IMR-90 (cell line): Measurements from ENCODE around the gene GPR171. TPM values are rescaled to one million over a fixed set of nuclear protein-coding genes. Genes with fewer than 3 reads are reported as not detected.
A peak's percentile ranks its signal among the peaks of the same experiment; 100 is the strongest.

Experiments
- ATAC-seq: fragments of 200-7000 bp; cut with Tn5 transposase; 2 replicates; pipeline ENCODE4 v1.9.1; 2020; ENCODE audit warnings: low read depth, mild to moderate bottlenecking, moderate library complexity
- BruUV-seq: library from RNA; stranded (reverse); fragments of 400-500 nt; replicated peaks from 2 replicates; lab custom pipeline; 2021; lab: Mats Ljungman, UMichigan
- CTCF ChIA-PET: fragments of 300-600 bp; formaldehyde crosslinking; extraction: SDS; loops from one replicate; lab custom pipeline; 2021; ENCODE audit warnings: antibody characterized with exemption; lab: Yijun Ruan, JAX
- POLR2A ChIA-PET: fragments of 300-600 bp; sonication (Branson Sonifier 250); formaldehyde crosslinking; loops from one replicate; lab custom pipeline; 2022; ENCODE audit warnings: antibody characterized with exemption; ENCODE audit not compliant: unreplicated experiment; lab: Charles Lee
- DNase-seq: peaks from one replicate; pipeline ENCODE4 v3.0.0; 2013
- H2AFZ ChIP-seq: replicated peaks from 2 replicates; pipeline ENCODE3; 2013; ENCODE audit warnings: low read length, mild to moderate bottlenecking; ENCODE audit not compliant: poor library complexity
- H2AK5ac ChIP-seq: 2 replicates; pipeline ENCODE4 v1.6.1; 2013; ENCODE audit warnings: low read depth, low read length, inconsistent platforms
- H2AK9ac ChIP-seq: replicated peaks from 2 replicates; pipeline ENCODE3; 2013; ENCODE audit warnings: mild to moderate bottlenecking, low read depth, low read length, moderate library complexity; ENCODE audit not compliant: poor library complexity
- H2BK120ac ChIP-seq: 2 replicates; pipeline ENCODE4 v1.6.1; 2013; ENCODE audit warnings: low read depth, low read length, inconsistent platforms
- H2BK15ac ChIP-seq: 3 replicates; pipeline ENCODE4 v1.6.1; 2013; ENCODE audit warnings: low read depth, low read length, inconsistent platforms
- H2BK20ac ChIP-seq: 2 replicates; pipeline ENCODE4 v1.6.1; 2013; ENCODE audit warnings: low read depth, mild to moderate bottlenecking, inconsistent platforms, low read length, moderate library complexity
- H2BK5ac ChIP-seq: 2 replicates; pipeline ENCODE4 v1.6.1; 2013; ENCODE audit warnings: mild to moderate bottlenecking, low read depth, low read length, inconsistent platforms; ENCODE audit not compliant: poor library complexity, severe bottlenecking
- H3K14ac ChIP-seq: replicated peaks from 2 replicates; pipeline ENCODE4 v1.6.1; 2013; ENCODE audit warnings: low read depth, low read length, inconsistent platforms
- H3K18ac ChIP-seq: 2 replicates; pipeline ENCODE4 v1.6.1; 2013; ENCODE audit warnings: low read depth, low read length, control low read depth
- H3K23ac ChIP-seq: 2 replicates; pipeline ENCODE4 v1.6.1; 2013; ENCODE audit warnings: low read depth, low read length, inconsistent platforms
- H3K27ac ChIP-seq: 2 replicates; pipeline ENCODE4 v1.5.1; 2013; ENCODE audit warnings: mild to moderate bottlenecking, control low read depth, low read length; ENCODE audit not compliant: insufficient read depth
- H3K27me3 ChIP-seq: 2 replicates; pipeline ENCODE4 v1.6.1; 2013; ENCODE audit warnings: low read length; ENCODE audit not compliant: control insufficient read depth, insufficient read depth
- H3K36me3 ChIP-seq: 2 replicates; pipeline ENCODE4 v1.6.1; 2013; ENCODE audit warnings: low read length, mixed read lengths; ENCODE audit not compliant: control insufficient read depth, insufficient read depth
- H3K4ac ChIP-seq: 2 replicates; pipeline ENCODE4 v1.6.1; 2013; ENCODE audit warnings: low read depth, low read length, inconsistent platforms
- H3K4me1 ChIP-seq: 2 replicates; pipeline ENCODE4 v1.6.1; 2013; ENCODE audit warnings: low read length, mixed read lengths; ENCODE audit not compliant: control insufficient read depth, insufficient read depth
- H3K4me2 ChIP-seq: 2 replicates; pipeline ENCODE4 v1.6.1; 2013; ENCODE audit warnings: low read depth, mild to moderate bottlenecking, control low read depth, low read length, moderate library complexity
- H3K4me3 ChIP-seq: 2 replicates; pipeline ENCODE4 v1.5.1; 2013; ENCODE audit warnings: low read depth, mild to moderate bottlenecking, control low read depth, low read length, moderate library complexity; ENCODE audit not compliant: insufficient read depth
- H3K56ac ChIP-seq: 2 replicates; pipeline ENCODE4 v1.6.1; 2013; ENCODE audit warnings: low read length, inconsistent platforms; ENCODE audit not compliant: insufficient read depth; ENCODE audit errors: extremely low read depth
- H3K79me1 ChIP-seq, 2 experiments: 2 replicates each; pipeline ENCODE4 v1.6.1; 2013; ENCODE audit warnings: low read length in 2 of 2, inconsistent platforms in 1 of 2, low read depth in 1 of 2
- H3K9ac ChIP-seq: 2 replicates; pipeline ENCODE4 v1.6.1; 2013; ENCODE audit warnings: low read depth, low read length, control low read depth
- H3K9me1 ChIP-seq: 2 replicates; pipeline ENCODE4 v1.6.1; 2013; ENCODE audit warnings: low read length, inconsistent platforms; ENCODE audit not compliant: insufficient read depth
- H3K9me3 ChIP-seq: 2 replicates; pipeline ENCODE4 v1.6.1; 2013; ENCODE audit warnings: low read length; ENCODE audit not compliant: control insufficient read depth, insufficient read depth
- H4K20me1 ChIP-seq: 2 replicates; pipeline ENCODE4 v1.6.1; 2013; ENCODE audit warnings: low read length, inconsistent platforms; ENCODE audit not compliant: insufficient read depth
- H4K5ac ChIP-seq: 2 replicates; pipeline ENCODE4 v1.6.1; 2013; ENCODE audit warnings: mild to moderate bottlenecking, low read depth, low read length, control low read depth
- H4K8ac ChIP-seq, 2 experiments: 2 replicates each; pipeline ENCODE4 v1.6.1; 2013; ENCODE audit warnings: low read depth in 2 of 2, low read length in 2 of 2, control low read depth in 1 of 2, inconsistent platforms in 1 of 2
- H4K91ac ChIP-seq: 2 replicates; pipeline ENCODE4 v1.6.1; 2013; ENCODE audit warnings: low read depth, low read length, inconsistent platforms; ENCODE audit not compliant: insufficient read depth
- BHLHE40 ChIP-seq: fragments of 150-350 bp; IDR thresholded peaks from 2 replicates; pipeline ENCODE4 v1.6.1; 2016; ENCODE audit warnings: mild to moderate bottlenecking, low read depth, low read length
- CEBPB ChIP-seq: IDR thresholded peaks from 2 replicates; pipeline ENCODE4 v1.6.1; 2012; ENCODE audit warnings: low read depth, low read length, improper control_type of control experiment
- CHD1 ChIP-seq: IDR thresholded peaks from 2 replicates; pipeline ENCODE4 v1.6.1; 2012; ENCODE audit warnings: low read depth, low read length, improper control_type of control experiment
- FOS ChIP-seq: fragments of 150-350 bp; IDR thresholded peaks from 2 replicates; pipeline ENCODE4 v1.6.1; 2016; ENCODE audit warnings: low read depth, low read length
- MAFK ChIP-seq: IDR thresholded peaks from 2 replicates; pipeline ENCODE4 v1.6.1; 2012; ENCODE audit warnings: low read depth, low read length, improper control_type of control experiment
- MXI1 ChIP-seq: IDR thresholded peaks from 2 replicates; pipeline ENCODE4 v1.6.1; 2012; ENCODE audit warnings: low read depth, mild to moderate bottlenecking, low read length, moderate library complexity, borderline replicate concordance
- NFE2L2 ChIP-seq: fragments of 150-350 bp; IDR thresholded peaks from 2 replicates; pipeline ENCODE4 v1.6.1; 2016; ENCODE audit warnings: low read depth, mild to moderate bottlenecking, low read length
- POLR2A ChIP-seq: IDR thresholded peaks from 2 replicates; pipeline ENCODE4 v1.6.1; 2012; ENCODE audit warnings: mild to moderate bottlenecking, low read depth, low read length
- RAD21 ChIP-seq: IDR thresholded peaks from 2 replicates; pipeline ENCODE4 v1.6.1; 2012; ENCODE audit warnings: low read length, improper control_type of control experiment
- RCOR1 ChIP-seq: IDR thresholded peaks from 2 replicates; pipeline ENCODE4 v1.6.1; 2012; ENCODE audit warnings: mild to moderate bottlenecking, low read length, improper control_type of control experiment; ENCODE audit not compliant: insufficient replicate concordance
- RFX5 ChIP-seq: IDR thresholded peaks from 2 replicates; pipeline ENCODE4 v1.8.0; 2012; ENCODE audit warnings: low read depth, mild to moderate bottlenecking, low read length, moderate library complexity
- SMC3 ChIP-seq: fragments of 150-350 bp; IDR thresholded peaks from 2 replicates; pipeline ENCODE4 v1.6.1; 2016; ENCODE audit warnings: low read depth, mild to moderate bottlenecking, antibody characterized with exemption, low read length, moderate library complexity
- WGBS, 2 experiments: methylation state at CpG; one replicate each; pipeline versions ENCODE4 v1.1.5 to v1.1.7; 2013; ENCODE audit warnings: missing lambda C conversion rate in 2 of 2; ENCODE audit not compliant: insufficient read length in 1 of 2; ENCODE audit errors: extremely low coverage in 2 of 2; 5-methylcytosine and 5-hydroxymethylcytosine counted together
- dilution Hi-C: fragments of 300-500 bp; cut with HindIII; formaldehyde crosslinking; loops from one replicate; pipeline ENCODE4 v1.14.3; 2018; ENCODE audit warnings: low sequenced_read_pairs; ENCODE audit not compliant: unreplicated experiment
- in situ Hi-C: fragments of 300-500 bp; cut with MboI; formaldehyde crosslinking; loops from 3 replicates; pipeline ENCODE4 v1.14.3; 2019; ENCODE audit warnings: low sequenced_read_pairs, inconsistent platforms, mixed read lengths
- intact Hi-C: fragments of 100-400 bp; cut with micrococcal nuclease; formaldehyde crosslinking; loops from 2 replicates; pipeline ENCODE4 v1.10.0; 2022
- polyA plus RNA-seq, 3 experiments: library from polyadenylated mRNA; depleted of rRNA; stranded (reverse); fragments of >200 nt; gene quantifications; 2 replicates each; pipeline ENCODE4 v1.2.3, GENCODE V29; 2012; ENCODE audit warnings: low replicate concordance in 1 of 3
- total RNA-seq: library from RNA; depleted of rRNA; stranded (reverse); fragments of >200 nt; gene quantifications from 2 replicates; pipeline ENCODE4 v1.2.3, GENCODE V29; 2012
- TF ChIP-seq, protein P1 (sequence below): fragments of 150-350 bp; IDR thresholded peaks from 2 replicates; pipeline ENCODE4 v1.6.1; 2016; ENCODE audit warnings: low read depth, mild to moderate bottlenecking, low read length, moderate library complexity, borderline replicate concordance
- TF ChIP-seq, protein P2 (sequence below): conservative IDR thresholded peaks from 2 replicates; pipeline ENCODE4 v1.5.1; 2012; ENCODE audit warnings: mild to moderate bottlenecking, low read depth, low read length, improper control_type of control experiment

Gene GPR171
- total and polyA plus RNA-seq, 2 of the 4 experiments (the other 2 are of a cell fraction), result not detected

DNA sequence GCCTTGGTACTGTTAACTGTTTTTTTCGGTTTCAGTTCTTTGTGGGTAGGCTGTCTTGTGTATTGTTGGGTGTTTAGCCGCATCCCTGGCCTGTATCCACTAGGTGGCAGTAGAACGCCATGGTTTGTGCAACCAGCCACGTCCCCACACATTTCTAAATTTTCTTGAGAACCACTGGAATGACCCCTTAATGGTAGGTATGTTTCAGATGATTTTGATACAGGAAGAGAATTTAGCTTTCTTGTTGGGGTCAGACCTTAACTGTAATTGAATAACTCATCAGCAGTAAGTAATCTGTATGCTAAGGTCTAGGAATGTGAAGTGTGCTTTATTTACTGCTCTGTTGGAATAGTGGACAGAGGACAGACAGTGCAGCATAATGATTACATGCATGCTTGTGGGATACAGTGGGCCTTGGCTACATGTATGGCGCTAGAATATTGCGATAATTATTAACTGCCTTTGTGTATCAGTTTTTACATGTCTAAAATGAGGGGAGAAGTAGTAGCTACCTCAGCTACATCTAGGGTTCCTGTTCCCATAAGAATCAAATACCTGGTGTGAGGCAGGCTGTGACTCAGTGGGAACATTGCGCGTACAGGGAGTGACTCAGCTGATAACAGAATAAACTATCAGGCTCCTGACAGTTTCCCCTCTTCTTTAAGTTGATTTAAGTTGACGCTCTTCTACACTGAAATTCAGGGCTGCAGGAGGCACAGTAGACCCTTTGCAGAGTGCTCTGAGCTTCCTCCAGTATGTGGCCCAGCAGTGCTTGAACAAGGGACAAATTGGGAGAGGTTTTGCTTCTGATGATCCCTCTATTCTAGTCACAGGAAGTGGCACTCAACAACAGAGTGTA, 25.0 kb upstream of the GPR171 start:
- ChIA-PET POLR2A (no interaction called here), CTCF (interaction anchor here (0.6 to 3.5 kb wide), 16 partner anchors 10 to 609 kb away, joined by 3 to 32 read pairs (median 5); partner anchors contain the start of gene P2RY14)
- peak overlapping the region; percentile 74 for H3K4me2 ChIP-seq
- peak overlapping the region; percentile 43; the same call in 2 of the 3 replicates for H2BK15ac ChIP-seq
- peak; percentile 79 for ATAC-seq
- H3K4me3 ChIP-seq, result no peak overlapping the region
- H3K36me3 ChIP-seq, result no peaks in the 10 kb centered on the region
- H4K8ac ChIP-seq, result peak overlapping the region; percentile 55 to 67; a peak in 3 of 4 replicates
- peaks cover 21% of the 10 kb centered on the region for H3K4me1 ChIP-seq
- peak overlapping the region; percentile 44 for H2AK5ac ChIP-seq
- H3K18ac ChIP-seq, result peak overlapping the region; percentile 78
- H3K14ac ChIP-seq, result peak overlapping the region; percentile 48
- H3K9ac ChIP-seq, result peak overlapping the region; percentile 39; the same call in 1 of the 2 replicates
- H2BK20ac ChIP-seq, result peak overlapping the region; percentile 80
- peaks cover 7% of the 10 kb centered on the region; the same call in 1 of the 2 replicates for H3K9me1 ChIP-seq
- H2BK120ac ChIP-seq, result peak overlapping the region; percentile 75
- peak overlapping the region; percentile 27 for H3K56ac ChIP-seq
- peak overlapping the region; percentile 45 for H2AFZ ChIP-seq
- no CpG with 5 or more reads among the region's 9 CpGs for WGBS, 2 experiments
- H2BK5ac ChIP-seq, result peak overlapping the region; percentile 88
- peak overlapping the region; percentile 77 for H3K4ac ChIP-seq
- no TSS peak for BruUV-seq
- H4K20me1 ChIP-seq, result no peaks in the 10 kb centered on the region
- no peak overlapping the region for H2AK9ac ChIP-seq
- peak overlapping the region; percentile 81 for H4K5ac ChIP-seq
- no peaks in the 10 kb centered on the region for H3K27me3 ChIP-seq
- peak; percentile 95 for DNase-seq
- in situ Hi-C loops, result loop anchor here (5.0 to 10.0 kb wide), 3 partner anchors 49 to 207 kb away; partner anchors contain the start of gene P2RY14
- H4K91ac ChIP-seq, result peak overlapping the region; percentile 91
- peak overlapping the region; percentile 50; the same call in 1 of the 2 replicates for H3K23ac ChIP-seq
- peak overlapping the region; percentile 66 for H3K27ac ChIP-seq
- H3K9me3 ChIP-seq, result no peaks in the 10 kb centered on the region
- dilution Hi-C loops, result no loop called here
- intact Hi-C loops, result loop anchor here (1.0 to 5.0 kb wide), 5 partner anchors 55 to 689 kb away; no protein-coding TSS in a partner anchor
- H3K79me1 ChIP-seq, result no peaks in the 10 kb centered on the region
- TF ChIP-seq POLR2A (peak; percentile 67), RAD21 (peak; percentile 98), BHLHE40 (peak; percentile 64), SMC3 (peak; percentile 89), MXI1 (no peak), CEBPB (peak; percentile 71), NFE2L2 (peak; percentile 83; the same call in 1 of the 2 replicates), RCOR1 (no peak), MAFK (no peak), RFX5 (no peak), CHD1 (no peak), FOS (peak; percentile 98)
- TF ChIP-seq, protein P1, sequence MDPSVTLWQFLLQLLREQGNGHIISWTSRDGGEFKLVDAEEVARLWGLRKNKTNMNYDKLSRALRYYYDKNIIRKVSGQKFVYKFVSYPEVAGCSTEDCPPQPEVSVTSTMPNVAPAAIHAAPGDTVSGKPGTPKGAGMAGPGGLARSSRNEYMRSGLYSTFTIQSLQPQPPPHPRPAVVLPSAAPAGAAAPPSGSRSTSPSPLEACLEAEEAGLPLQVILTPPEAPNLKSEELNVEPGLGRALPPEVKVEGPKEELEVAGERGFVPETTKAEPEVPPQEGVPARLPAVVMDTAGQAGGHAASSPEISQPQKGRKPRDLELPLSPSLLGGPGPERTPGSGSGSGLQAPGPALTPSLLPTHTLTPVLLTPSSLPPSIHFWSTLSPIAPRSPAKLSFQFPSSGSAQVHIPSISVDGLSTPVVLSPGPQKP, result no peak
- TF ChIP-seq, protein P2, sequence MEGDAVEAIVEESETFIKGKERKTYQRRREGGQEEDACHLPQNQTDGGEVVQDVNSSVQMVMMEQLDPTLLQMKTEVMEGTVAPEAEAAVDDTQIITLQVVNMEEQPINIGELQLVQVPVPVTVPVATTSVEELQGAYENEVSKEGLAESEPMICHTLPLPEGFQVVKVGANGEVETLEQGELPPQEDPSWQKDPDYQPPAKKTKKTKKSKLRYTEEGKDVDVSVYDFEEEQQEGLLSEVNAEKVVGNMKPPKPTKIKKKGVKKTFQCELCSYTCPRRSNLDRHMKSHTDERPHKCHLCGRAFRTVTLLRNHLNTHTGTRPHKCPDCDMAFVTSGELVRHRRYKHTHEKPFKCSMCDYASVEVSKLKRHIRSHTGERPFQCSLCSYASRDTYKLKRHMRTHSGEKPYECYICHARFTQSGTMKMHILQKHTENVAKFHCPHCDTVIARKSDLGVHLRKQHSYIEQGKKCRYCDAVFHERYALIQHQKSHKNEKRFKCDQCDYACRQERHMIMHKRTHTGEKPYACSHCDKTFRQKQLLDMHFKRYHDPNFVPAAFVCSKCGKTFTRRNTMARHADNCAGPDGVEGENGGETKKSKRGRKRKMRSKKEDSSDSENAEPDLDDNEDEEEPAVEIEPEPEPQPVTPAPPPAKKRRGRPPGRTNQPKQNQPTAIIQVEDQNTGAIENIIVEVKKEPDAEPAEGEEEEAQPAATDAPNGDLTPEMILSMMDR, result peak; percentile 96
